SU-DHL-6 (cell line): Measurements from ENCODE around the gene STRBP.
A peak's percentile ranks its signal among the peaks of the same experiment; 100 is the strongest.

Experiments used
- H2AFZ ChIP-seq: fragments of 200-600 bp; sonication (generic); 2 replicates; pipeline ENCODE4 v1.6.1; 2014; ENCODE audit warnings: low read depth, mild to moderate bottlenecking, moderate library complexity, mixed read lengths, antibody characterized with exemption, low read length; ENCODE audit not compliant: severe bottlenecking
- H3F3A ChIP-seq: fragments of 200-600 bp; shearing (Covaris generic); 2 replicates; pipeline ENCODE4 v1.6.0; 2016; ENCODE audit warnings: antibody characterized with exemption, mild to moderate bottlenecking; ENCODE audit not compliant: insufficient read depth
- H3K27ac ChIP-seq: fragments of 200-600 bp; sonication (generic); 2 replicates; pipeline ENCODE4 v1.5.1; 2016; ENCODE audit warnings: low read depth, mild to moderate bottlenecking, low read length, moderate library complexity, mixed read lengths
- H3K27me3 ChIP-seq: fragments of 200-600 bp; sonication (generic), shearing (Covaris generic); 2 replicates; pipeline ENCODE4 v1.6.0; 2014; ENCODE audit warnings: mild to moderate bottlenecking, low read length
- H3K36me3 ChIP-seq: fragments of 200-600 bp; sonication (generic); 2 replicates; pipeline ENCODE4 v1.6.1; 2014; ENCODE audit warnings: mild to moderate bottlenecking, low read length, mixed read lengths
- H3K4me2 ChIP-seq: fragments of 300-600, 200-600 bp; shearing (Covaris generic), sonication (generic); 2 replicates; pipeline ENCODE4 v1.6.0; 2014; ENCODE audit warnings: low read length, low read depth, mild to moderate bottlenecking; ENCODE audit not compliant: poor library complexity, severe bottlenecking
- H3K4me3 ChIP-seq: fragments of 200-600 bp; sonication (generic); 2 replicates; pipeline ENCODE4 v1.5.1; 2014; ENCODE audit warnings: antibody characterized with exemption, low read length, mild to moderate bottlenecking, mixed read lengths; ENCODE audit not compliant: insufficient read depth, poor library complexity, severe bottlenecking
- H3K79me2 ChIP-seq: fragments of 200-600 bp; sonication (generic); 2 replicates; pipeline ENCODE4 v1.6.1; 2014; ENCODE audit warnings: mild to moderate bottlenecking, low read length, moderate library complexity; ENCODE audit not compliant: insufficient read depth
- H3K9ac ChIP-seq: fragments of 200-600 bp; sonication (generic); 2 replicates; pipeline ENCODE4 v1.7.0; 2014; ENCODE audit warnings: mild to moderate bottlenecking, low read length
- H3K9me2 ChIP-seq: fragments of 200-600 bp; sonication (generic); replicated peaks from 2 replicates; pipeline ENCODE4 v1.6.1; 2014; ENCODE audit warnings: low read length; ENCODE audit not compliant: insufficient read depth
- H3K9me3 ChIP-seq: fragments of 200-600 bp; sonication (generic); 2 replicates; pipeline ENCODE4 v1.6.1; 2014; ENCODE audit warnings: low read length, mixed read lengths; ENCODE audit not compliant: insufficient read depth
- H4K20me1 ChIP-seq: fragments of 200-600 bp; sonication (generic); 2 replicates; pipeline ENCODE4 v1.6.1; 2014; ENCODE audit warnings: low read depth, mild to moderate bottlenecking, antibody characterized with exemption, low read length, moderate library complexity, mixed read lengths
- CTCF ChIP-seq: fragments of 200-600 bp; sonication (generic); IDR thresholded peaks from one replicate; pipeline ENCODE4 v1.5.1; 2017; ENCODE audit warnings: antibody characterized with exemption, mild to moderate bottlenecking, low read length, moderate library complexity; ENCODE audit not compliant: insufficient read depth, poor library complexity, severe bottlenecking
- EZH2phosphoT487 ChIP-seq: fragments of 200-600 bp; sonication (generic), shearing (Covaris generic); conservative IDR thresholded peaks from 2 replicates; pipeline ENCODE4 v1.6.1; 2018; ENCODE audit warnings: mild to moderate bottlenecking, antibody characterized with exemption, low read length, moderate library complexity, mixed read lengths

STRBP gene

GRCh38 chr9:123234853-123235252 is 33.5 kb downstream of the STRBP start:
- Histone ChIP-seq H3K4me3 (peak overlapping the region; percentile 47), H3K4me2 (peak overlapping the region; percentile 60), H3K27ac (peak overlapping the region; percentile 95), H3K27me3 (no peaks in the 10 kb centered on the region), H3K79me2 (peaks cover 88% of the 10 kb centered on the region), H4K20me1 (no peaks in the 10 kb centered on the region; the same call in 1 of the 2 replicates), H2AFZ (no peak overlapping the region), H3K9ac (peak overlapping the region; percentile 47), H3K36me3 (peaks cover 14% of the 10 kb centered on the region), H3K9me3 (no peaks in the 10 kb centered on the region), H3K9me2 (no peaks in the 10 kb centered on the region), H3F3A (peaks cover 79% of the 10 kb centered on the region)
- TF ChIP-seq EZH2phosphoT487, result no peak
- no peak for TF ChIP-seq CTCF

GRCh38 chr9:123232332-123232731 is 36.1 kb downstream of the STRBP start:
- no peak overlapping the region for H3K4me2 ChIP-seq
- no peaks in the 10 kb centered on the region for H3K27me3 ChIP-seq
- no peak overlapping the region for H2AFZ ChIP-seq
- H3K9me3 ChIP-seq, result no peaks in the 10 kb centered on the region
- H3F3A ChIP-seq, result peaks cover 64% of the 10 kb centered on the region
- H4K20me1 ChIP-seq, result no peaks in the 10 kb centered on the region; the same call in 1 of the 2 replicates
- no peaks in the 10 kb centered on the region for H3K9me2 ChIP-seq
- TF ChIP-seq CTCF (no peak), EZH2phosphoT487 (no peak)
- H3K27ac ChIP-seq, result peak overlapping the region; percentile 95; the same call in 1 of the 2 replicates
- H3K36me3 ChIP-seq, result peaks cover 14% of the 10 kb centered on the region
- H3K4me3 ChIP-seq, result no peak overlapping the region
- peaks cover 88% of the 10 kb centered on the region for H3K79me2 ChIP-seq
- no peak overlapping the region for H3K9ac ChIP-seq

GRCh38 chr9:123231421-123231820 is 37.0 kb downstream of the STRBP start:
- no peak overlapping the region for H3K4me2 ChIP-seq
- no peak overlapping the region for H2AFZ ChIP-seq
- TF ChIP-seq EZH2phosphoT487, result no peak
- TF ChIP-seq CTCF, result no peak
- H3K27ac ChIP-seq, result peak overlapping the region; percentile 25; the same call in 1 of the 2 replicates
- no peak overlapping the region for H3K9ac ChIP-seq
- peaks cover 6% of the 10 kb centered on the region for H4K20me1 ChIP-seq
- peaks cover 64% of the 10 kb centered on the region for H3F3A ChIP-seq
- H3K4me3 ChIP-seq, result no peak overlapping the region
- H3K9me2 ChIP-seq, result no peaks in the 10 kb centered on the region
- no peaks in the 10 kb centered on the region for H3K27me3 ChIP-seq
- peaks cover 88% of the 10 kb centered on the region for H3K79me2 ChIP-seq
- peaks cover 14% of the 10 kb centered on the region for H3K36me3 ChIP-seq
- no peaks in the 10 kb centered on the region for H3K9me3 ChIP-seq

GRCh38 chr9:123228967-123229366 is 39.4 kb downstream of the STRBP start:
- no peaks in the 10 kb centered on the region for H3K9me2 ChIP-seq
- H3K9ac ChIP-seq, result no peak overlapping the region
- no peak overlapping the region for H3K27ac ChIP-seq
- no peak for TF ChIP-seq CTCF
- no peak for TF ChIP-seq EZH2phosphoT487
- peaks cover 58% of the 10 kb centered on the region for H3F3A ChIP-seq
- H3K36me3 ChIP-seq, result peaks cover 20% of the 10 kb centered on the region
- no peaks in the 10 kb centered on the region for H3K27me3 ChIP-seq
- H3K4me2 ChIP-seq, result no peak overlapping the region
- no peaks in the 10 kb centered on the region for H3K9me3 ChIP-seq
- no peak overlapping the region for H3K4me3 ChIP-seq
- H3K79me2 ChIP-seq, result peaks cover 96% of the 10 kb centered on the region
- peaks cover 17% of the 10 kb centered on the region for H4K20me1 ChIP-seq
- no peak overlapping the region for H2AFZ ChIP-seq
